Measurements from ENCODE around the gene FLOT1. TPM values are rescaled to one million over a fixed set of nuclear protein-coding genes. Genes with fewer than 3 reads are reported as not detected.

Gene FLOT1
- total and polyA plus RNA-seq, 2 of the 13 experiments (the other 11 are each of a cell fraction or from before 2014, with no cell fraction given) = 82.3 to 130 TPM

GRCh38 chr6:30686908-30687658 is 55.4 kb downstream of the FLOT1 start (continued):
- TF ChIP-seq ZBTB7A (CRISPR knock-in tag; IDR thresholded peaks at IDR 0.05) (peak; percentile 55; the same call in 1 of the 2 replicates), KDM5A (IDR thresholded peaks at IDR 0.05; ENCODE audit: borderline replicate concordance, low read length) (no peak), GMEB2 (CRISPR knock-in tag; IDR thresholded peaks at IDR 0.05; ENCODE audit: low read depth) (no peak), SNRNP70 (IDR thresholded peaks at IDR 0.05; ENCODE audit: low read depth, low read length) (no peak), ASH2L (IDR thresholded peaks at IDR 0.05; ENCODE audit: insufficient read length, low read depth, low read length) (no peak), ZNF17 (CRISPR knock-in tag; IDR thresholded peaks at IDR 0.05) (no peak), ZNF749 (CRISPR knock-in tag; IDR thresholded peaks at IDR 0.05; ENCODE audit: borderline replicate concordance) (no peak), ZNF747 (CRISPR knock-in tag; IDR thresholded peaks at IDR 0.05; ENCODE audit: borderline replicate concordance) (no peak; the same call in 1 of the 2 replicates), TCF7 (IDR thresholded peaks at IDR 0.05; ENCODE audit: low read depth) (no peak), CEBPB (IDR thresholded peaks at IDR 0.05; ENCODE audit: borderline replicate concordance, low read depth, low read length) (no peak), PCBP1 (IDR thresholded peaks at IDR 0.05; ENCODE audit: borderline replicate concordance, low read depth, low read length) (peak; percentile 95), NFATC3 (CRISPR knock-in tag; IDR thresholded peaks at IDR 0.05) (0 out of 2 replicates have a peak, but pooled peaks have one; percentile 54), ZNF232 (CRISPR knock-in tag; IDR thresholded peaks at IDR 0.05; ENCODE audit: borderline replicate concordance) (0 out of 2 replicates have a peak, but pooled peaks have one; percentile 7)
- TF ChIP-seq, protein P1, sequence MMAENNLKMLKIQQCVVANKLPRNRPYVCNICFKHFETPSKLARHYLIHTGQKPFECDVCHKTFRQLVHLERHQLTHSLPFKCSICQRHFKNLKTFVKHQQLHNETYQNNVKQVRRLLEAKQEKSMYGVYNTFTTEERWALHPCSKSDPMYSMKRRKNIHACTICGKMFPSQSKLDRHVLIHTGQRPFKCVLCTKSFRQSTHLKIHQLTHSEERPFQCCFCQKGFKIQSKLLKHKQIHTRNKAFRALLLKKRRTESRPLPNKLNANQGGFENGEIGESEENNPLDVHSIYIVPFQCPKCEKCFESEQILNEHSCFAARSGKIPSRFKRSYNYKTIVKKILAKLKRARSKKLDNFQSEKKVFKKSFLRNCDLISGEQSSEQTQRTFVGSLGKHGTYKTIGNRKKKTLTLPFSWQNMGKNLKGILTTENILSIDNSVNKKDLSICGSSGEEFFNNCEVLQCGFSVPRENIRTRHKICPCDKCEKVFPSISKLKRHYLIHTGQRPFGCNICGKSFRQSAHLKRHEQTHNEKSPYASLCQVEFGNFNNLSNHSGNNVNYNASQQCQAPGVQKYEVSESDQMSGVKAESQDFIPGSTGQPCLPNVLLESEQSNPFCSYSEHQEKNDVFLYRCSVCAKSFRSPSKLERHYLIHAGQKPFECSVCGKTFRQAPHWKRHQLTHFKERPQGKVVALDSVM (CRISPR knock-in tag; IDR thresholded peaks at IDR 0.05) = no peak
- TF ChIP-seq, protein P2, sequence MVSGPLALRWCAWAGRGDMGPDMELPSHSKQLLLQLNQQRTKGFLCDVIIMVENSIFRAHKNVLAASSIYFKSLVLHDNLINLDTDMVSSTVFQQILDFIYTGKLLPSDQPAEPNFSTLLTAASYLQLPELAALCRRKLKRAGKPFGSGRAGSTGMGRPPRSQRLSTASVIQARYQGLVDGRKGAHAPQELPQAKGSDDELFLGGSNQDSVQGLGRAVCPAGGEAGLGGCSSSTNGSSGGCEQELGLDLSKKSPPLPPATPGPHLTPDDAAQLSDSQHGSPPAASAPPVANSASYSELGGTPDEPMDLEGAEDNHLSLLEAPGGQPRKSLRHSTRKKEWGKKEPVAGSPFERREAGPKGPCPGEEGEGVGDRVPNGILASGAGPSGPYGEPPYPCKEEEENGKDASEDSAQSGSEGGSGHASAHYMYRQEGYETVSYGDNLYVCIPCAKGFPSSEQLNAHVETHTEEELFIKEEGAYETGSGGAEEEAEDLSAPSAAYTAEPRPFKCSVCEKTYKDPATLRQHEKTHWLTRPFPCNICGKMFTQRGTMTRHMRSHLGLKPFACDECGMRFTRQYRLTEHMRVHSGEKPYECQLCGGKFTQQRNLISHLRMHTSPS (CRISPR knock-in tag; IDR thresholded peaks at IDR 0.05; ENCODE audit: low read depth) = 0 out of 2 replicates have a peak, but pooled peaks have one; percentile 14
- TF ChIP-seq, protein P3, sequence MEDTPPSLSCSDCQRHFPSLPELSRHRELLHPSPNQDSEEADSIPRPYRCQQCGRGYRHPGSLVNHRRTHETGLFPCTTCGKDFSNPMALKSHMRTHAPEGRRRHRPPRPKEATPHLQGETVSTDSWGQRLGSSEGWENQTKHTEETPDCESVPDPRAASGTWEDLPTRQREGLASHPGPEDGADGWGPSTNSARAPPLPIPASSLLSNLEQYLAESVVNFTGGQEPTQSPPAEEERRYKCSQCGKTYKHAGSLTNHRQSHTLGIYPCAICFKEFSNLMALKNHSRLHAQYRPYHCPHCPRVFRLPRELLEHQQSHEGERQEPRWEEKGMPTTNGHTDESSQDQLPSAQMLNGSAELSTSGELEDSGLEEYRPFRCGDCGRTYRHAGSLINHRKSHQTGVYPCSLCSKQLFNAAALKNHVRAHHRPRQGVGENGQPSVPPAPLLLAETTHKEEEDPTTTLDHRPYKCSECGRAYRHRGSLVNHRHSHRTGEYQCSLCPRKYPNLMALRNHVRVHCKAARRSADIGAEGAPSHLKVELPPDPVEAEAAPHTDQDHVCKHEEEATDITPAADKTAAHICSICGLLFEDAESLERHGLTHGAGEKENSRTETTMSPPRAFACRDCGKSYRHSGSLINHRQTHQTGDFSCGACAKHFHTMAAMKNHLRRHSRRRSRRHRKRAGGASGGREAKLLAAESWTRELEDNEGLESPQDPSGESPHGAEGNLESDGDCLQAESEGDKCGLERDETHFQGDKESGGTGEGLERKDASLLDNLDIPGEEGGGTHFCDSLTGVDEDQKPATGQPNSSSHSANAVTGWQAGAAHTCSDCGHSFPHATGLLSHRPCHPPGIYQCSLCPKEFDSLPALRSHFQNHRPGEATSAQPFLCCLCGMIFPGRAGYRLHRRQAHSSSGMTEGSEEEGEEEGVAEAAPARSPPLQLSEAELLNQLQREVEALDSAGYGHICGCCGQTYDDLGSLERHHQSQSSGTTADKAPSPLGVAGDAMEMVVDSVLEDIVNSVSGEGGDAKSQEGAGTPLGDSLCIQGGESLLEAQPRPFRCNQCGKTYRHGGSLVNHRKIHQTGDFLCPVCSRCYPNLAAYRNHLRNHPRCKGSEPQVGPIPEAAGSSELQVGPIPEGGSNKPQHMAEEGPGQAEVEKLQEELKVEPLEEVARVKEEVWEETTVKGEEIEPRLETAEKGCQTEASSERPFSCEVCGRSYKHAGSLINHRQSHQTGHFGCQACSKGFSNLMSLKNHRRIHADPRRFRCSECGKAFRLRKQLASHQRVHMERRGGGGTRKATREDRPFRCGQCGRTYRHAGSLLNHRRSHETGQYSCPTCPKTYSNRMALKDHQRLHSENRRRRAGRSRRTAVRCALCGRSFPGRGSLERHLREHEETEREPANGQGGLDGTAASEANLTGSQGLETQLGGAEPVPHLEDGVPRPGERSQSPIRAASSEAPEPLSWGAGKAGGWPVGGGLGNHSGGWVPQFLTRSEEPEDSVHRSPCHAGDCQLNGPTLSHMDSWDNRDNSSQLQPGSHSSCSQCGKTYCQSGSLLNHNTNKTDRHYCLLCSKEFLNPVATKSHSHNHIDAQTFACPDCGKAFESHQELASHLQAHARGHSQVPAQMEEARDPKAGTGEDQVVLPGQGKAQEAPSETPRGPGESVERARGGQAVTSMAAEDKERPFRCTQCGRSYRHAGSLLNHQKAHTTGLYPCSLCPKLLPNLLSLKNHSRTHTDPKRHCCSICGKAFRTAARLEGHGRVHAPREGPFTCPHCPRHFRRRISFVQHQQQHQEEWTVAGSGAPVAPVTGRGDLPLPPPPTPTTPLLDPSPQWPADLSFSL (CRISPR knock-in tag; IDR thresholded peaks at IDR 0.05) = no peak
